Osteoblast (primary cell): Measurements from ENCODE around the gene KBTBD4. TPM values are rescaled to one million over a fixed set of nuclear protein-coding genes. Genes with fewer than 3 reads are reported as not detected.

Source experiments
- DNase-seq: peaks from one replicate; pipeline ENCODE4 v3.0.0; 2011; ENCODE audit warnings: low spot score, mixed read lengths; ENCODE audit not compliant: insufficient read length; ENCODE audit errors: missing footprints
- H2AFZ ChIP-seq: 2 replicates; pipeline ENCODE4 v1.6.0; 2011; ENCODE audit warnings: mild to moderate bottlenecking, low read length
- H3K27ac ChIP-seq: 2 replicates; pipeline ENCODE4 v1.5.1; 2011; ENCODE audit warnings: mild to moderate bottlenecking, low read depth, low read length, moderate library complexity
- H3K27me3 ChIP-seq: 2 replicates; pipeline ENCODE4 v1.6.0; 2012; ENCODE audit warnings: mild to moderate bottlenecking, control low read depth, inconsistent platforms, low read length, moderate library complexity; ENCODE audit not compliant: insufficient read depth
- H3K36me3 ChIP-seq: 2 replicates; pipeline ENCODE4 v1.5.1; 2011; ENCODE audit warnings: mild to moderate bottlenecking, low read length, control low read depth, moderate library complexity; ENCODE audit not compliant: insufficient read depth
- H3K4me1 ChIP-seq: 2 replicates; pipeline ENCODE4 v1.5.1; 2011; ENCODE audit warnings: mild to moderate bottlenecking, low read length, control low read depth, moderate library complexity; ENCODE audit not compliant: insufficient read depth
- H3K4me2 ChIP-seq: 2 replicates; pipeline ENCODE4 v1.6.0; 2011; ENCODE audit warnings: mild to moderate bottlenecking, low read length; ENCODE audit not compliant: insufficient read depth
- H3K4me3 ChIP-seq: fragments of 200-600 bp; sonication (generic); 3 replicates; pipeline ENCODE4 v1.5.1; 2012; ENCODE audit warnings: mild to moderate bottlenecking, low read length, inconsistent platforms; ENCODE audit not compliant: insufficient read depth
- H3K79me2 ChIP-seq: 2 replicates; pipeline ENCODE4 v1.6.0; 2012; ENCODE audit warnings: mild to moderate bottlenecking, low read length, control low read depth, inconsistent platforms; ENCODE audit not compliant: insufficient read depth
- H3K9me3 ChIP-seq: 2 replicates; pipeline ENCODE4 v1.5.1; 2011; ENCODE audit warnings: low read depth, low read length, control low read depth
- H4K20me1 ChIP-seq: 2 replicates; pipeline ENCODE4 v1.6.0; 2012; ENCODE audit warnings: mild to moderate bottlenecking, low read length, control low read depth; ENCODE audit not compliant: insufficient read depth
- CTCF ChIP-seq: IDR thresholded peaks from 2 replicates; pipeline ENCODE4 v1.5.1; 2011; ENCODE audit warnings: mild to moderate bottlenecking, low read depth, low read length, moderate library complexity; ENCODE audit errors: extremely low read depth
- total RNA-seq: library from RNA; depleted of rRNA; stranded (reverse); fragments of >200 nt; gene quantifications from 2 replicates; pipeline ENCODE4 v1.2.3, GENCODE V29; 2012

Gene KBTBD4
- total RNA-seq, 1 donor = 26.8 TPM

- Histone ChIP-seq H3K4me2 (no peak overlapping the region), H3K4me3 (no peak overlapping the region), H3K36me3 (peaks cover 34% of the 10 kb centered on the region), H3K27me3 (no peaks in the 10 kb centered on the region), H3K4me1 (peaks cover 25% of the 10 kb centered on the region), H3K27ac (peak overlapping the region; percentile 54), H2AFZ (no peak overlapping the region), H3K79me2 (peaks cover 59% of the 10 kb centered on the region), H3K9me3 (no peaks in the 10 kb centered on the region), H4K20me1 (peaks cover 6% of the 10 kb centered on the region)
- TF ChIP-seq CTCF = no peak
- DNase-seq = no peak
These were observed 7.4 kb downstream of the KBTBD4 start for GRCh38 chr11:47571357-47571729.

- H3K4me2 ChIP-seq = no peak overlapping the region
- DNase-seq = no peak
- peaks cover 31% of the 10 kb centered on the region for H3K36me3 ChIP-seq
- no peak overlapping the region for H3K27ac ChIP-seq
- no peak overlapping the region for H3K4me3 ChIP-seq
- no peaks in the 10 kb centered on the region for H3K9me3 ChIP-seq
- H3K4me1 ChIP-seq = peaks cover 28% of the 10 kb centered on the region
- H3K27me3 ChIP-seq = no peaks in the 10 kb centered on the region
- H4K20me1 ChIP-seq = peaks cover 6% of the 10 kb centered on the region
- no peak overlapping the region for H2AFZ ChIP-seq
- H3K79me2 ChIP-seq = peaks cover 61% of the 10 kb centered on the region
- TF ChIP-seq CTCF = no peak
These were observed 8.0 kb downstream of the KBTBD4 start for GRCh38 chr11:47570651-47571356.

GRCh38 chr11:47569646-47570045, 9.1 kb downstream of the KBTBD4 start:
- no peaks in the 10 kb centered on the region for H3K27me3 ChIP-seq
- no peak overlapping the region for H2AFZ ChIP-seq
- peaks cover 64% of the 10 kb centered on the region for H3K79me2 ChIP-seq
- no peaks in the 10 kb centered on the region for H3K9me3 ChIP-seq
- peaks cover 33% of the 10 kb centered on the region for H3K4me1 ChIP-seq
- H3K4me3 ChIP-seq = no peak overlapping the region
- peaks cover 26% of the 10 kb centered on the region for H3K36me3 ChIP-seq
- no peak overlapping the region for H3K4me2 ChIP-seq
- peaks cover 6% of the 10 kb centered on the region for H4K20me1 ChIP-seq
- no peak overlapping the region for H3K27ac ChIP-seq
- no peak for TF ChIP-seq CTCF
- DNase-seq = no peak

- Histone ChIP-seq H3K27ac (peak overlapping the region; percentile 68), H3K4me3 (peak overlapping the region; percentile 98), H2AFZ (peak overlapping the region; percentile 90), H3K79me2 (peaks cover 52% of the 10 kb centered on the region), H3K9me3 (no peaks in the 10 kb centered on the region), H3K27me3 (no peaks in the 10 kb centered on the region), H3K4me2 (peak overlapping the region; percentile 90), H3K36me3 (peaks cover 12% of the 10 kb centered on the region), H3K4me1 (peaks cover 11% of the 10 kb centered on the region), H4K20me1 (no peaks in the 10 kb centered on the region)
- TF ChIP-seq CTCF = no peak
- DNase-seq = no peak
These were observed 12.5 kb downstream of the KBTBD4 start for GRCh38 chr11:47566149-47566698.
